ENCODE data around the gene DOK6.
"Not testable (repeated sequence)": the region's sequence is repeated elsewhere in the genome, so short reads cannot be mapped to it uniquely, and the experiment has no call there.

Gene DOK6

GRCh38 chr18:69879051-69879450, 478.4 kb downstream of the DOK6 start:
- DNase-seq, result not testable (repeated sequence)

- no peak for DNase-seq
Observed at GRCh38 chr18:69880083-69880482, 479.4 kb downstream of the DOK6 start.

- peak in 1 of 5 experiments; percentile 41 for DNase-seq
Observed at GRCh38 chr18:69882965-69883668, 482.4 kb downstream of the DOK6 start.

GRCh38 chr18:69883781-69884180, 483.1 kb downstream of the DOK6 start:
- DNase-seq, result no peak

- no peak for DNase-seq
Observed at GRCh38 chr18:69885355-69885754, 484.7 kb downstream of the DOK6 start.

- DNase-seq, result peak in 3 of 5 experiments; percentile 17 to 93 (median 43)
Observed at GRCh38 chr18:69885841-69886531, 485.3 kb downstream of the DOK6 start.

- no peak for DNase-seq
Observed at GRCh38 chr18:69887256-69887655, 486.6 kb downstream of the DOK6 start.

- peak in 1 of 5 experiments; percentile 74 for DNase-seq
Observed at GRCh38 chr18:69889009-69889408, 488.3 kb downstream of the DOK6 start.

GRCh38 chr18:69890558-69890957, 489.9 kb downstream of the DOK6 start:
- DNase-seq, result peak in 1 of 5 experiments; percentile 38

GRCh38 chr18:69894467-69894866, 493.8 kb downstream of the DOK6 start:
- DNase-seq, result no peak

- DNase-seq, result peak in 1 of 5 experiments; percentile 65
Observed at GRCh38 chr18:69895066-69896047, 494.7 kb downstream of the DOK6 start.

- DNase-seq, result peak in 2 of 5 experiments; percentile 68 to 90
Observed at GRCh38 chr18:69897397-69898108, 496.9 kb downstream of the DOK6 start.

GRCh38 chr18:69898241-69898861, 497.7 kb downstream of the DOK6 start:
- peak in 2 of 5 experiments; percentile 21 to 85 for DNase-seq
